ENCODE measurements around the gene HBB.

The HBB gene

GRCh38 chr11:5246772-5247471 lies 20.1 kb upstream of the HBB start:
- DNase-seq = no peak

GRCh38 chr11:5245155-5245554 lies 18.3 kb upstream of the HBB start:
- DNase-seq = no peak

- no peak for DNase-seq
Measured at GRCh38 chr11:5243816-5244180, 16.9 kb upstream of the HBB start.

DNA sequence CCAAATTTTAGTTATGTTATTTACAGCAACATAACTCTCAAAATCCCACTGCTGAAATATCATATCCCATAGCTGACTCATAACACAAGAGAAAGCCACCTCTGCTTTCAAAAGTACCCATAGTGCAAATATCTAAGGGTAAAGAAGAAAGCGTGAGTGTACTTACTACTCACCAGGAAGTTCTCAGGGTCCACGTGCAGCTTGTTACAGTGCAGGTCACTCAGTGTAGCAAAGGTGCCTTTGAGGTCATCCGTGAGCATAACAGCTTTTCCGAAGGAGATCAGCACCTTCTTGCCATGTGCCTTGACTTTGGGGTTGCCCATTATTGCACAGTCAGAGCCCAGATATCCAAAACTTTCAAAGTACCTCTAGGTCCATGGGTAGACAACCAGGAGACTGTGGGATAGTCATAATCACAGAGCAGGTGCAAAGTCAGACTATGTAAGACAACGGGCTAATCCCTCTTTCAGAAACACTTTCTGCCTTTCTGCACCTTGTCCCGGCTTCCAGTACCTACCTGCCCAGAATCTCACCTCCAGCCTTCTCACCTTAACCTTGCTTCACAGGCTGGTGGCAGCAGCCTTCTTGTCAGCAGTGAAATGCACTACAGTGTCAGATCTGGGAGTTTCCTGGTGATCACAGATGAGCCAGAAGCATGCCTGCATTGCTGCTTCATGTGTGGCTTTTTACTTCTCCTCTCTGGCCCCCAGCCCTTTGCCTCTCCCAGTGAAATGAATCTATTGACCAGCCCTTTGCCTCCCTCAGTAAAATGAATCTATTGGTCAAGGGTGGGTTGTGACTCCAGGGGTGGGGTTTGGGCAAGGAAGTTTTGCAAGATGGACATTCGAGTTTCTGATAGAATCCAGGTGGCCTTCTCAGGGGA lies 16.3 kb upstream of the HBB start:
- no peak for DNase-seq

- DNase-seq = no peak
Measured at GRCh38 chr11:5242208-5242607, 15.3 kb upstream of the HBB start.

DNA sequence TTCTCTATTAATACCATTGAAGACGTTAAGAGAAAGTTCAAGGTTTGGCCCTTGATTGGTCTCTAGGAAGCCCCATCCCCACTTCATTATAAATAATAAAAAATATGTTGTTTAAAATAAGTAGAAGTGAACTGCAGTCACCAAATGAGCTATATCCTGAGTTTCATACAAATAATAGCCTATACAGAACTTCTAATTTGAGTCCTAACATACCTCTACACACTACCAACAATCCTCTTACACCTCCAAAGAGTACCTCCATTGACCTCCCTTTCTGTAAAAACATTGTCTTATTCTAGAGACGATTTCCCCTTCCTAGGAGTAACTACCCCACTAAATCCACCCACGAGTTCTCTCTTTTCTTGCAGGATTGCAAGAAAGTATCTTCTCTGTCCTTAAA lies 14.6 kb upstream of the HBB start:
- no peak for DNase-seq

GRCh38 chr11:5240458-5240857 lies 13.6 kb upstream of the HBB start:
- no peak for DNase-seq

GRCh38 chr11:5240056-5240455 lies 13.2 kb upstream of the HBB start:
- DNase-seq = no peak

DNA sequence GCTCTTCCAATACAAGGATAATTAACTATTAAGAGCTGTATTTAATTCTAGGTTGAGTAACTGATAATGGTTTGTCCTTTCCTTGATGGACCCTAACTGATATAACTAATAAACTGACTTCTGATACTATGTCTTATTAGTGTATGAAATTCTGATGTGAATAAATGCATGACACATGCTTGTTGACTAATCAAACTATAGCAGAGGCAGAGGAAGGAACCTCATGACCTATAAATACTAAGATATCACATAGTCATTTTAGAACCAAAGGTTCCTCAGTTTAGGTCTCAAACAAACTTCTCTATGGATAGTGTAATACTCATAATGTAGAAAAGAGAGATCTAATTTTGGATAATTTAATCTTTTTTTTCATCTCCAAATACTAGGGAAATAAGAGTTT lies 12.2 kb upstream of the HBB start:
- DNase-seq = no peak

- no peak for DNase-seq
Measured at GRCh38 chr11:5238486-5238885, 11.6 kb upstream of the HBB start.

DNA sequence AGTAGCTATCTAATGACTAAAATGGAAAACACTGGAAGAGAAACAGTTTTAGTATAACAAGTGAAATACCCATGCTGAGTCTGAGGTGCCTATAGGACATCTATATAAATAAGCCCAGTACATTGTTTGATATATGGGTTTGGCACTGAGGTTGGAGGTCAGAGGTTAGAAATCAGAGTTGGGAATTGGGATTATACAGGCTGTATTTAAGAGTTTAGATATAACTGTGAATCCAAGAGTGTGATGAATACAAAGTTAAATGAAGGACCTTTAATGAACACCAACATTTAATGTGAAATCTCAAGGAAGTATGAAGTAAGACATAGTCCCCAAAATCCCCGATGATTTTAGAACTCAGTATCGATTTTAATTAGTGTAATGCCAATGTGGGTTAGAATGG lies 10.5 kb upstream of the HBB start:
- no peak for DNase-seq

- no peak for DNase-seq
Measured at GRCh38 chr11:5235364-5236095, 8.7 kb upstream of the HBB start.

GRCh38 chr11:5234381-5234834 lies 7.5 kb upstream of the HBB start, which contains the start of gene HBD:
HBD (minus strand) TSS chr11:5234483; CDS start chr11:5234433, 50 bp downstream.
- no peak for DNase-seq

GRCh38 chr11:5233307-5233706 lies 6.4 kb upstream of the HBB start:
- DNase-seq = no peak

DNA sequence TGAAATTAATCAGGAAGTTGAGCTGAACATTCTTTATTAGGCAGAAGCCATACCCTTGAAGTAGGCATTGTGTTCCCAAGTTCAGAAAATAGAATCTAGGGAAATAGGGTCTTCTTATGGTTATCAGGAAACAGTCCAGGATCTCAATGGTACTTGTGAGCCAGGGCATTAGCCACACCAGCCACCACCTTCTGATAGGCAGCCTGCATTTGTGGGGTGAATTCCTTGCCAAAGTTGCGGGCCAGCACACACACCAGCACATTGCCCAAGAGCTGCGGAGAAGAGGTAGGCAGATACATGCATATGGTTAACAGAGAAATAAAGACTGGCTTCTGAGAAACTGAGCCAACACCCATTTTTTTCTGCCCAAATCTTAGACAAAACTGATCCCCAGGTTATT lies 6.0 kb upstream of the HBB start:
- no peak for DNase-seq

GRCh38 chr11:5232176-5232575 lies 5.3 kb upstream of the HBB start:
- DNase-seq = no peak

DNA sequence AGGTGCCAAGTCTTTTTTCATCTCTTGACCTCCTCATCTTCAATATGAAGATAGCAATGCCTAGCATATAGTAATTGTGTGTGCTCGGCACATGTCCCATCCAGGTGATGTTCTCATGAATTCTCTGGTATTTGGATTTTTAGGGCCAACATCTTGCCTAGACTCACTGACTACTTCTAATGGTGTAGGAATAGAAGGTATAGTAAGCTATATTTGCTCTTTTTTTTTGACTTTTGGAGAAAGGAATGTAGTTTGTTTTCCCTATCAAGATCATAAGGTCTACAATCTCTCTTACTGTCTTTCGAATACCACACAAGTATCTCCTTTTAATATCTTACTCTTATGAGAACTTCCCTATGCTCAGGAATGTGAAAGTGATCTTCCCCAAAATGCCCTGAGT lies 4.2 kb upstream of the HBB start:
- DNase-seq = no peak

DNA sequence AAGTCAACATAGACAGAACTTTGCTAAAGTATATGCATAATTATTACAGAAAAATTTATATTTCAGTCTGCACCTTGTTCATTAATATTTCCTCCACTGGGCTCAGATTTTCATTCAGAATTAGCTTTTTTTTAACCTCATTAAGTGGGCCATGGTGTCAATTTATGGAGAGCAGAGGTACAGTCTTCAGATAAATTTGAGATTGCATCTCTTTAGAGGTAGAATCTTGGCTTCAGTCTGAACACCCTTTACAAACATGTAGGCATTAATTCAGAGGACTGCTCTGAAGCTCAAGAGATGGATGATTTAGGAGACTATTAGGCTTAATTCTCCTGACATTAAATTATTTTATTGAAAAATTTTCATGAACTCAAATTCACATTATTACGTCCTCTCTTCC lies 3.4 kb upstream of the HBB start:
- DNase-seq = no peak

- DNase-seq = no peak
Measured at GRCh38 chr11:5229796-5230195, 2.9 kb upstream of the HBB start.

- DNase-seq = no peak
Measured at GRCh38 chr11:5229356-5229755, 2.5 kb upstream of the HBB start.

DNA sequence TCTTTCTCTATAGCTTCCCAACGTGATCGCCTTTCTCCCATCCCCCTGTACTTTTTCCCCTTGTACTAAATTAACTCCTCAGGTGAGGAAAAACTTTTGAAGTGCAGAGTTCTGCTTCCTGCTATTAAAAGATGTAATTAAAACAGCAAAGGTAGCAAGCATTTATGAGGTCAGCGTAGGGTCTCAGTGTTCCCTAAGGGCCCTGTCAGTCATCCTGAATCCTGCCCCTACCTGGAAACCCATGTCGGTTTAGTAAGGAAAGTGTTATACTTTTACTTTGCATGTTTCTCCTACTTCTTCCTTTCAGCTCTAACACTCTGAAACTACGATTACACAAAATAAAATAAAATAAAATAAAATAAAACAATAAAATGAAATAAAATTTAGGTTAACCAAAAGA lies 1.3 kb upstream of the HBB start:
- DNase-seq = no peak

DNA sequence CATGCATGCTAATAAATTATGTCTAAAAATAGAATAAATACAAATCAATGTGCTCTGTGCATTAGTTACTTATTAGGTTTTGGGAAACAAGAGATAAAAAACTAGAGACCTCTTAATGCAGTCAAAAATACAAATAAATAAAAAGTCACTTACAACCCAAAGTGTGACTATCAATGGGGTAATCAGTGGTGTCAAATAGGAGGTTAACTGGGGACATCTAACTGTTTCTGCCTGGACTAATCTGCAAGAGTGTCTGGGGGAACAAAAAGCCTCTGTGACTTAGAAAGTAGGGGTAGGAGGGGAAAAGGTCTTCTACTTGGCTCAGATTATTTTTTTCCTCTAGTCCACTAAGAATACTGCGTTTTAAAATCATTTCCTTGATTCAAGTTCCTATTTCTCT lies 810 bp upstream of the HBB start:
- DNase-seq = no peak

- DNase-seq = no peak
Measured at GRCh38 chr11:5225480-5225871, 1.4 kb downstream of the HBB start.

All from CD4-positive, alpha-beta T cell treated with Interferon gamma for 1 hour (primary cell).